GM18870 (cell line): ENCODE results near the gene SLC49A3.
A peak's percentile ranks its signal among the peaks of the same experiment; 100 is the strongest.
"Not testable (repeated sequence)": the region's sequence is repeated elsewhere in the genome, so short reads cannot be mapped to it uniquely, and the experiment has no call there.

ENCODE experiments used
- ATAC-seq: cut with Tn5 transposase; IDR thresholded peaks from one replicate; pipeline ENCODE4 v1.9.1; 2021; ENCODE audit warnings: moderate library complexity; ENCODE audit not compliant: unreplicated experiment

Gene SLC49A3

GRCh38 chr4:722169-722725 lies 33.3 kb upstream of the SLC49A3 start:
- no peak for ATAC-seq

- no peak for ATAC-seq
These were observed 32.6 kb upstream of the SLC49A3 start for GRCh38 chr4:721261-722168.

GRCh38 chr4:720111-720860 lies 31.3 kb upstream of the SLC49A3 start:
- no peak for ATAC-seq

- ATAC-seq = no peak
These were observed 29.5 kb upstream of the SLC49A3 start for GRCh38 chr4:718460-718859.

- ATAC-seq = no peak
These were observed 28.8 kb upstream of the SLC49A3 start for GRCh38 chr4:717601-718320.

- no peak for ATAC-seq
These were observed 25.1 kb upstream of the SLC49A3 start for GRCh38 chr4:714087-714486.

- ATAC-seq = no peak
These were observed 24.1 kb upstream of the SLC49A3 start for GRCh38 chr4:712916-713632.

GRCh38 chr4:712093-712492 lies 23.1 kb upstream of the SLC49A3 start:
- no peak for ATAC-seq

- ATAC-seq = no peak
These were observed 22.0 kb upstream of the SLC49A3 start for GRCh38 chr4:710916-711315.

- no peak for ATAC-seq
These were observed 21.2 kb upstream of the SLC49A3 start for GRCh38 chr4:710116-710515.

GRCh38 chr4:709348-709747 lies 20.4 kb upstream of the SLC49A3 start:
- no peak for ATAC-seq

- no peak for ATAC-seq
These were observed 19.6 kb upstream of the SLC49A3 start for GRCh38 chr4:708631-708933.

- ATAC-seq = no peak
These were observed 19.1 kb upstream of the SLC49A3 start for GRCh38 chr4:707929-708630.

- ATAC-seq = no peak
These were observed 18.1 kb upstream of the SLC49A3 start for GRCh38 chr4:706834-707598.

GRCh38 chr4:706083-706633 lies 17.2 kb upstream of the SLC49A3 start:
- not testable (repeated sequence) for ATAC-seq

GRCh38 chr4:705278-706082 lies 16.5 kb upstream of the SLC49A3 start, which contains the start of gene PCGF3:
Gene PCGF3 (plus strand): TSS chr4:705832. CDS start chr4:733681, 27,849 bp downstream.
- ATAC-seq = peak; percentile 74

- ATAC-seq = no peak
These were observed 16.0 kb upstream of the SLC49A3 start for GRCh38 chr4:704971-705277.

GRCh38 chr4:704198-704891 lies 15.4 kb upstream of the SLC49A3 start:
- no peak for ATAC-seq
